Measurements from ENCODE around the gene DPP3.

DPP3 gene

DNA sequence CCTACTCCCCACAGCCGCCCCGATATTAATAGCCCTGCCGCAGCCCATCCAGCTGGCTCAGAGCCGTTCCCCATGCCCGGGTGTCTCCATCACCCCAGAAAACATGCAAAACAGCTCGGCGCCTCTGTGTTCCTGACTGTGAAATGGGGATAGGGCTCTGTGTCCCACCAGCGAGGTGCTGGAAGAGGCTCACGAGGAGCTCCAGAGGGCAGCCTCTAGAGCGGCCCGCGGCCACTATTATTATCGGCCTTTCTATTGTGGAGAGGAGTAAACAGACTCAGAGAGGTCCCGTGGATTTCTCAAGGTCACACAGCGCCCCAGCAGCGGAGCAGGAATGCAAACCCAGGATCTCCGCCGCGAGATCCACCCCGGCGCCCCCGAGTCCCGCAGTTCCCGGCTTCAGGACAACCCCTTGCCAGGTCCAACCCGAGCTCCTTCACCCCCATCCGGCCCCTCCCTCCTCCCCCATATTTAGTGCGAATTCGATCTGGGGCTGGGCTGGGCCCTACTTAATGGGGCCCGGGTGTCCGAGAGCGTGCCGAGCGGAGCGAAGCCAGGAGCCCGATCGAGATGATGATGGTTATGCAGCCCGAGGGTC, 66.2 kb downstream of the DPP3 start, which contains the start of gene ACTN3:
ACTN3 (plus strand) TSS at position 536 of the 598 bp plus-strand sequence; CDS start at position 571, 35 bp downstream.
- DNase-seq (peak; percentile 22), ATAC-seq (no peak)
- no peaks in the 10 kb centered on the region for H3K27me3 Mint-ChIP-seq
- peaks cover 23% of the 10 kb centered on the region for H3K4me1 Mint-ChIP-seq
- H3K36me3 Mint-ChIP-seq (ENCODE audit: low read depth) = peaks cover 4% of the 10 kb centered on the region
- peak within 1 kb of the TSS; percentile 88 for H3K4me3 Mint-ChIP-seq
- H3K27ac Mint-ChIP-seq = peak within 1 kb of the TSS; percentile 69
- H3K9me3 Mint-ChIP-seq = no peaks in the 10 kb centered on the region

DNA sequence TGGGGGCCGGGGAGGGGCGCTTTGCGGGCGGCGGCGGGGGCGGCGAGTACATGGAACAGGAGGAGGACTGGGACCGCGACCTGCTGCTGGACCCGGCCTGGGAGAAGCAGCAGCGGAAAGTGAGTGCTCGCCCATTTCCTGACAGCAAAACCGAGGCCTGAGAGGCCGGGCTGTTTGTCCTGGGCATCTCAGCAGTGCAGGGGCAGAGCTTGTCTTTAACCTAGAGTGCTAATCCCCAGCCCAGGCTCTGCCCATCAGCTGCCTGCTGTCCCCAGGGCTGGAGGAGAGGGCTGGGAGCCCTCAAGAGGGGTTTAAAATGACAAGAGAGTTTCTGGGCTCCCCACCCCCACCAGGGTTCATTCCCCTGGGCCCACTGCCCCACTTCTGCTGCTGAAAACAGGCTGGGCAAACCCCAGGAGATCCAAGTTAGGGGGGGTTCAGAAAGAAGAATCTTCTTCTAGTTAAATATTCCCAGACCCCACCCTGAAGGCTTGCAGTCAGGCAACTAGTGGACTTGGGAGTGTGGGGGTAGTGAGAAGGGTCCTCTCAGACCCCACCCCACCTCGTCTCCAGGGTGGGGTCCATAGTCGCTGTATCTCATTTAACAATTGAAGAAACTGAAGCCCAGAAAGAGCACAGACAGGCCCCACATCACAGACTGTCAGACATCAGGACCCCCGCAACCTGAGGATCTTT, 66.9 kb downstream of the DPP3 start:
- peak overlapping the region; percentile 88 for H3K4me3 Mint-ChIP-seq
- H3K36me3 Mint-ChIP-seq (ENCODE audit: low read depth) = no peaks in the 10 kb centered on the region
- no peak overlapping the region for H3K27ac Mint-ChIP-seq
- ATAC-seq (no peak), DNase-seq (no peak)
- no peaks in the 10 kb centered on the region for H3K27me3 Mint-ChIP-seq
- no peaks in the 10 kb centered on the region for H3K9me3 Mint-ChIP-seq
- peaks cover 23% of the 10 kb centered on the region for H3K4me1 Mint-ChIP-seq

DNA sequence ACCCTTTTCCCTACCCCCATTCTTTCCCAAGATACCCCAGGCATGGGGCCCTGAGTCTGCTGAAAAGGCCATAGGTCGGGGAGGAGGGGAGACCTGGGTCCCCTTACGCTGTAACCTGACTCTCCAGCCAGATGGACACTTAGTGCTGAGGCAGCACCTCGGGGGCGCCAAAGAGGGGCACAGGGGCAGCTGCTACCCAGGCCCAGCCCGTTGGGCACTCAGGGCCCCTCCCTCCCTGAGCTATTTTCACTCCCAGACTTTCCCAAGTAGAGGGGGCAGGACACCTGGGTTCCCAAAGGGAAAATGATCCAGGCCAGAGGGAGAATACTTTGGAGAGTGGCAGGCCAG, 67.4 kb downstream of the DPP3 start:
- no peak overlapping the region for H3K4me3 Mint-ChIP-seq
- H3K27me3 Mint-ChIP-seq = no peaks in the 10 kb centered on the region
- no peaks in the 10 kb centered on the region for H3K36me3 Mint-ChIP-seq (ENCODE audit: low read depth)
- no peak for ATAC-seq
- no peak for DNase-seq
- H3K9me3 Mint-ChIP-seq = no peaks in the 10 kb centered on the region
- no peak overlapping the region for H3K27ac Mint-ChIP-seq
- peaks cover 20% of the 10 kb centered on the region for H3K4me1 Mint-ChIP-seq

DNA sequence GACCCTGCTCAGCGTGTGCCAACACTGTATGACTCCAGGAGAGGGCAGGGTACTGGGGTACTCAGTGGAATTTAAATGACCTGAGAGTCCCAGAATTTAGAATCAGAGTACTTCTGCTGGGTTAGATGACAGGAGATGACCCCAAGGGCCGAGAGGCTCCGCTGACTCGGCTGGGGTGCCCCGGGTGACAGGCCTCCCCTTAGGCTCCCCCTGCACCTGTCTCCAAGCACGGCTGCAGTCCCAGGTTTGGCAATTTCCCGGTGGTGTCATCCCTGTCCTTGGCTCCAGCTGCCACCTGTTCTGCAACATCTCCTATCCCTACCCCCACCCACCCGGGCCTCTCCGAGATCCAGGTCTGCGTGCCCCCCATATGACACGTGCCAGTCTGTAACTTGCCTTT, 67.8 kb downstream of the DPP3 start:
- H3K9me3 Mint-ChIP-seq = no peaks in the 10 kb centered on the region
- no peak overlapping the region for H3K4me3 Mint-ChIP-seq
- no peak for ATAC-seq
- peaks cover 19% of the 10 kb centered on the region for H3K4me1 Mint-ChIP-seq
- no peaks in the 10 kb centered on the region for H3K36me3 Mint-ChIP-seq (ENCODE audit: low read depth)
- no peak overlapping the region for H3K27ac Mint-ChIP-seq
- no peaks in the 10 kb centered on the region for H3K27me3 Mint-ChIP-seq
- DNase-seq = no peak

DNA sequence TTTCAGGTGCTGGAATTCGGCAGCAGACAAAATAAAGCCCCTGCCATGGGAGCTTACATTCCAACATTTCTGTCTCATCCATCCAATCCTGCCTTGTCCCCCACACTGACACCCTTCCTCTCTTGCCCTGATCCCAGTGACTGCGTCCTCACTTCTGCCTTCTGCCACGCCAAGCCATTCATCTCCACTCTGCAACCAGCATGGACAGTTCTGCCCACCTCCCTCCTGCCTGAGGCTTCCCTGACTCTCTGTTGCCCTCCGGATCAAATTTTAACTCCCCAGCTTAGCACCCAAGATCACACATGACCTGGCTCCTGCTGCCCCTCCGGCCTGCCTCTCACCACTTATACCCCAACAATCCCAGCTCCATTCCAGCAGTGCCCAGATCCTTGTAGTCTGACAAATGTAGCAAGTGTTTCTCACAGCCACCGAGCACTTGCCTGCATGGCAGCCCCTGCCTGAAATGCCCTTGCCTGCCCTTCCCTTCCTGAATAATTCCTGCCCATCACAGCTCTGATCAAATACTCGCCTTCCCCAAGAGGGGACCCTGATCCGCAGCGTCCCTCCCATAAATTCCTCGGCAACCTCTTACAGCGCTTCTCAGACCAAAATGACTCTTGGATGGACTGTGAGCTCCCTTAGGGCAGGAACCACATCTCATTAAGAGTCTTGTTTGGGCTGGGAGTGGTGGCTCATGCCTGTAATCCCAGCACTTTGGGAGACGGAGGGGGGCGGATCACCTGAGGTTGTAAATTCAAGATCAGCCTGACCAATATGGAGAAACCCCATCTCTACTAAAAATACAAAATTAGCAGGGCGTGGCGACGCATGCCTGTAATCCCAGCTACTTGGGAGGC, 68.8 kb downstream of the DPP3 start:
- Mint-ChIP-seq H3K4me1 (peaks cover 11% of the 10 kb centered on the region), H3K27me3 (no peaks in the 10 kb centered on the region), H3K36me3 (ENCODE audit: low read depth) (no peaks in the 10 kb centered on the region), H3K4me3 (no peak overlapping the region), H3K9me3 (no peaks in the 10 kb centered on the region), H3K27ac (no peak overlapping the region)
- ATAC-seq (no peak), DNase-seq (no peak)

DNA sequence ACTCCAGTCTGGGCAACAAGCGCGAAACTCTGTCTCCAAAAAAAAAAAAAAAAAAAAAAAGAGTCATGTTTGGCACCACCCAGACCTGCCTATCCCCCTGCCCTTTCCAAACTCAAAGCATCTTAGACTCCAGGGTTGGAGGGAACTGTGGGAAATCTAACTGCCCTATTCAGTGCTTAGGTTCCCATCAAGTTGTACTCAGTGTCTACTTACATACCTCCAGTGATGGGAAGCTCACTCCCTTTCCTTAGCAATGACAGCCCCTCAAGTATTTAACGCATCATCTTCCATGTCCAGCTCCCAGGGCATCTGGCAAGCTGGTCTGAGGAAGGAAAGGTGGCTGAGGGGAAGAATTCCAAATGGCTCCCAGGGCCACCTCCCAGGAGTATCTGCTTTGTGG, 69.5 kb downstream of the DPP3 start:
- H3K27ac Mint-ChIP-seq = no peak overlapping the region
- DNase-seq = no peak
- ATAC-seq = no peak
- peaks cover 6% of the 10 kb centered on the region for H3K4me1 Mint-ChIP-seq
- no peaks in the 10 kb centered on the region for H3K27me3 Mint-ChIP-seq
- no peaks in the 10 kb centered on the region for H3K36me3 Mint-ChIP-seq (ENCODE audit: low read depth)
- H3K4me3 Mint-ChIP-seq = no peak overlapping the region
- no peaks in the 10 kb centered on the region for H3K9me3 Mint-ChIP-seq

DNA sequence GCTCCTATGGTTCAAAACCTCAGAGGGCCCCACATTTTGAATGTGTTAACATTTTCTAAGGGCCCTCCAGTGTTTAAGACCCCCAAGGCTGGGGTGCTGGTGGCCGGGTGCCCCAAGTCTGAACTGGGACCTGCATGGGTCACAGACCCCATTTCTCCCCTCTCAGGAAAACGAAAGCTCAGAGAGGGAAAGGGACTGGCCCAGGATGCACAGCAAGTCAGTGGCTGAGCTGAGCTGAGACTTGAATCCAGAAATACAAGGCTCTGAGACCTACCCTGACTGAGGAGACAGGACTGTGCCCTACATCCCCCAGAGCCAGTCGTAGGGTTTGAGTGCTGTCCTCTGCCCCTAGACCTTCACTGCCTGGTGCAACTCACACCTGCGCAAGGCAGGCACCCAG, 70.7 kb downstream of the DPP3 start:
- Mint-ChIP-seq H3K27ac (no peak overlapping the region), H3K27me3 (no peaks in the 10 kb centered on the region), H3K4me1 (peaks cover 2% of the 10 kb centered on the region), H3K4me3 (no peak overlapping the region), H3K36me3 (ENCODE audit: low read depth) (no peaks in the 10 kb centered on the region), H3K9me3 (no peaks in the 10 kb centered on the region)
- DNase-seq (no peak), ATAC-seq (no peak)

DNA sequence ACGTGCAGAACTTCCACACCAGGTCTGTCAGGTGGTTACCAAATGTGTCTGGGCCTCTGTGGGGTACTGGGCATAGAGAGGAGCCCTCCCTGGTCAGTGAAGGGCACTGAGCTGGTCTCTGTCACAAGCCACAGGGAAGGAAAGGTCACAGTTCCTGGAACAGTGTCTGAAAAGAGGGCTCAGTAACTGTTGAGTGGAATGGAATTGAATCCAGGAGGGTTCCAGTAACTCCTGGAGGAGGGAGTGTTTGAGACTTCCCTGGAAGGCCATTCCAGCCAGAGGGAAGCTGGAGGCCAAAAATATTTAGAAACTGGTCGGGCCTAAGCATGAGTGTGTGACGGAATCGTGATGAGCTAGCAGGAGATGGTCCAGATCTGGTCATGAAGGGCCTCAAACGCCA, 74.4 kb downstream of the DPP3 start:
- H3K27me3 Mint-ChIP-seq = peaks cover 20% of the 10 kb centered on the region
- no peak for DNase-seq
- H3K36me3 Mint-ChIP-seq (ENCODE audit: low read depth) = no peaks in the 10 kb centered on the region
- no peak overlapping the region for H3K4me3 Mint-ChIP-seq
- no peak overlapping the region for H3K27ac Mint-ChIP-seq
- H3K9me3 Mint-ChIP-seq = no peaks in the 10 kb centered on the region
- no peak for ATAC-seq
- H3K4me1 Mint-ChIP-seq = peaks cover 6% of the 10 kb centered on the region

DNA sequence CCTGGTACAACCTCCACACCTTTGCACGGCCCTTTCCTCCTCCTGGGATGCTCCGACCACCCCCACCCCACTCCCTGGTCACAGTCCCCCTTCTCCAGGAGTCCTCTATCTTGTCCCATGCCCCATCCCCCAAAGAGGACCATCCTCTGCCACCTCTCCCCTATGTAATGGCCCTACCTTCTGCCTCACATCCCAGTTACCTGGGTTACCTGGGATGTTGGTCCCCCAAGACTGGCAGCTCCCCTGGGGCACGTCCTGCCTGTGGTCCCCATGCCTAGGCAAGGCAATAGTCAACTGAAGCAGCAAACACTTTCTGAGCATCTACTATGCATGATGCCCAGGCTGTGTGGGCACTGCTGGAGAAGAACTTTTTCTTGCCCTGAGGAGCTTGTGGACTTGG, 75.2 kb downstream of the DPP3 start:
- DNase-seq (no peak), ATAC-seq (no peak)
- Mint-ChIP-seq H3K27me3 (peaks cover 20% of the 10 kb centered on the region), H3K4me3 (no peak overlapping the region), H3K9me3 (no peaks in the 10 kb centered on the region), H3K4me1 (peaks cover 6% of the 10 kb centered on the region), H3K27ac (no peak overlapping the region), H3K36me3 (ENCODE audit: low read depth) (no peaks in the 10 kb centered on the region)

DNA sequence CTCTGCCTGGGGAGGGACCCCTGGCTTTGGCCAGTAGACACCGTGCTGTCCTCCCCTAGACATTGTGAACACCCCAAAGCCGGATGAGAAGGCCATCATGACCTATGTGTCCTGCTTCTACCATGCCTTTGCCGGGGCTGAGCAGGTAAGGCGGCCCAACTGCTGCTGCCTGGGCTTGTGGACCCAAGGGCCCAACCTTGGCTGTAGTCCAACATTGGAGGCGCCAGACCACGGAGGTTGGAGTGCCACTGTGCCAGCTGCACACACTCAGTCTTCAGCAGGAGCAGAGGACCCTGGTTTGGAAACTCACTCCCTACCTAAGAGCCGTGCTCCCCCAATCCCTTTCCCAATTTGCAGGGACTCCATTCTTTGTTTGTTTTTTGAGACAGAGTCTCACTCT, 75.9 kb downstream of the DPP3 start:
- H3K36me3 Mint-ChIP-seq (ENCODE audit: low read depth) = no peaks in the 10 kb centered on the region
- no peak for DNase-seq
- peaks cover 6% of the 10 kb centered on the region for H3K4me1 Mint-ChIP-seq
- no peak overlapping the region for H3K4me3 Mint-ChIP-seq
- H3K27ac Mint-ChIP-seq = no peak overlapping the region
- peaks cover 22% of the 10 kb centered on the region for H3K27me3 Mint-ChIP-seq
- no peak for ATAC-seq
- H3K9me3 Mint-ChIP-seq = no peaks in the 10 kb centered on the region

DNA sequence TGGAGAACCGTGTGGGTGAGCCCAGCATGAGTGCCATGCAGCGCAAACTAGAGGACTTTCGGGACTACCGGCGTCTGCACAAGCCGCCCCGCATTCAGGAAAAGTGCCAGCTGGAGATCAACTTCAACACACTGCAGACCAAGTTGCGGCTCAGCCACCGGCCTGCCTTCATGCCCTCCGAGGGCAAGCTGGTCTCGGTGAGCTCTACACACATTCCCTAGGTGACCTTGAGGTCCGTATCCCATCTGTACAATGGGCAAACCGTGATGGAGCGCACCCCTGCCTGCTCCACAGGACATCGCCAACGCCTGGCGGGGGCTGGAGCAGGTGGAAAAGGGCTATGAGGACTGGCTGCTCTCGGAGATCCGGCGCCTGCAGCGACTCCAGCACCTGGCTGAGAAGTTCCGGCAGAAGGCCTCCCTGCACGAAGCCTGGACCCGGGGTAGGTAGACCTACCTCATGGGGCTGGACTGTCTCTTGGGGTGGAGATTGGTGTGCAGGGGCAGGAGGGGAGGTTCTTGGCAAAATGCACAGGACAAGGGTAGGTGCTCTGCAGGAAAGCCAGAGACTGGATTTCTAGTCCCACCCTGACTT, 77.6 kb downstream of the DPP3 start:
- no peaks in the 10 kb centered on the region for H3K9me3 Mint-ChIP-seq
- H3K4me1 Mint-ChIP-seq = peaks cover 6% of the 10 kb centered on the region
- no peaks in the 10 kb centered on the region for H3K36me3 Mint-ChIP-seq (ENCODE audit: low read depth)
- no peak overlapping the region for H3K27ac Mint-ChIP-seq
- H3K4me3 Mint-ChIP-seq = no peak overlapping the region
- H3K27me3 Mint-ChIP-seq = peaks cover 22% of the 10 kb centered on the region
- no peak for ATAC-seq
- no peak for DNase-seq
